ENCODE results near the gene DLG2. TPM values are rescaled to one million over a fixed set of nuclear protein-coding genes. Genes with fewer than 3 reads are reported as not detected.

The DLG2 gene
- total and polyA plus RNA-seq, 2 donors (not counting 3 experiments of a cell fraction or from before 2014, with no cell fraction given): 0.15 to 1.1 TPM

GRCh38 chr11:85096939-85097338 lies 530.2 kb downstream of the DLG2 start:
- dilution Hi-C loops (cut with MboI; ENCODE audit: extremely low pct_ligation_motif_present, low sequenced_read_pairs) (no loop called here), intact Hi-C loops (cut with micrococcal nuclease) (no loop called here)
- Histone ChIP-seq H3K36me3 (ENCODE audit: control insufficient read depth in 2 of 2, extremely low read depth in 1 of 2, insufficient read depth in 2 of 2, low read length in 2 of 2) (no peaks in the 10 kb centered on the region), H2AFZ (ENCODE audit: low read depth, low read length) (no peak overlapping the region), H3K27ac (ENCODE audit: insufficient read depth, low read depth, low read length) (no peak overlapping the region), H3K4me3 (replicated peaks in 1 of 3; ENCODE audit: insufficient read depth in 1 of 3, low read depth in 1 of 3, low read length in 3 of 3) (no peak overlapping the region), H3K79me2 (ENCODE audit: control insufficient read depth, insufficient read depth, low read length) (no peaks in the 10 kb centered on the region), H3K4me2 (ENCODE audit: insufficient read depth, low read length) (no peak overlapping the region), H3K27me3 (ENCODE audit: control insufficient read depth in 2 of 2, insufficient read depth in 2 of 2, low read length in 2 of 2) (no peaks in the 10 kb centered on the region), H4K20me1 (replicated peaks; ENCODE audit: control insufficient read depth, extremely low read depth, insufficient read depth, low read length) (no peaks in the 10 kb centered on the region), H3K9me3 (replicated peaks; ENCODE audit: control insufficient read depth, insufficient read depth, low read length) (peaks cover 2% of the 10 kb centered on the region), H3K4me1 (ENCODE audit: control insufficient read depth, extremely low read depth, insufficient read depth, low read length) (no peaks in the 10 kb centered on the region), H3K9ac (replicated peaks; ENCODE audit: extremely low read depth, insufficient read depth, low read length) (no peak overlapping the region), H3K9me1 (replicated peaks; ENCODE audit: control insufficient read depth, extremely low read depth, insufficient read depth, low read length) (no peaks in the 10 kb centered on the region)
- FAIRE-seq (no peak), DNase-seq (ENCODE audit: low read depth, low spot score) (no peak)
- ChIA-PET CTCF (no interaction called here), POLR2A (no interaction called here)
- TF ChIP-seq GATA2 (IDR thresholded peaks at IDR 0.05; ENCODE audit: insufficient read depth, insufficient read length, low read depth, low read length) (no peak), MAX (IDR thresholded peaks at IDR 0.05; ENCODE audit: insufficient read depth, insufficient read length) (no peak), JUN (IDR thresholded peaks at IDR 0.05; ENCODE audit: borderline replicate concordance, insufficient read depth, insufficient read length, low read depth) (no peak), FOS (IDR thresholded peaks at IDR 0.05; ENCODE audit: borderline replicate concordance, insufficient read depth, low read length) (no peak), POLR2AphosphoS5 (IDR thresholded peaks at IDR 0.05; ENCODE audit: insufficient read depth, low read depth, low read length) (no peak), MYC (IDR thresholded peaks at IDR 0.05; ENCODE audit: low read depth, low read length) (no peak), POLR2A (IDR thresholded peaks at IDR 0.05; ENCODE audit: low read depth, low read length) (no peak), EZH2 (IDR thresholded peaks at IDR 0.05; ENCODE audit: borderline replicate concordance, low read depth, low read length, severe bottlenecking) (no peak), CTCF (IDR thresholded peaks at IDR 0.05; ENCODE audit: extremely low read depth in 1 of 2, insufficient read depth in 1 of 2, low read depth in 1 of 2, low read length in 2 of 2) (no peak)
- BruUV-seq (replicated peaks): no TSS peak
